WERI-Rb-1 (cell line): ENCODE measurements around the gene TRMT61A.
A peak's percentile ranks its signal among the peaks of the same experiment; 100 is the strongest.

Source experiments
- DNase-seq: peaks from one replicate; pipeline ENCODE4 v3.0.0-alpha.2; 2020
- H3K27ac ChIP-seq: fragments of 250-450 bp; sonication (Bioruptor Pico); 2 replicates; pipeline ENCODE4 v1.5.1; 2020; ENCODE audit warnings: mild to moderate bottlenecking, moderate library complexity
- H3K27me3 ChIP-seq: fragments of 250-450 bp; sonication (Bioruptor Pico); 2 replicates; pipeline ENCODE4 v1.5.1; 2021; ENCODE audit warnings: mild to moderate bottlenecking, low read depth, moderate library complexity; ENCODE audit not compliant: insufficient read depth, severe bottlenecking
- H3K36me3 ChIP-seq: fragments of 250-450 bp; sonication (Bioruptor Pico); 2 replicates; pipeline ENCODE4 v1.5.1; 2020; ENCODE audit warnings: mild to moderate bottlenecking, moderate library complexity
- H3K4me3 ChIP-seq: 2 replicates; pipeline ENCODE4 v1.5.1; 2011; ENCODE audit warnings: low read depth, mild to moderate bottlenecking, control low read depth, low read length
- H3K9me3 ChIP-seq: fragments of 250-450 bp; sonication (Bioruptor Pico); 2 replicates; pipeline ENCODE4 v1.5.1; 2021; ENCODE audit warnings: mild to moderate bottlenecking, moderate library complexity; ENCODE audit not compliant: severe bottlenecking
- TF ChIP-seq, protein P1 (sequence below): IDR thresholded peaks from 2 replicates; pipeline ENCODE4 v1.5.1; 2011; ENCODE audit warnings: low read depth, mild to moderate bottlenecking, control low read depth, inconsistent platforms, low read length

Gene TRMT61A

GRCh38 chr14:103543721-103544387 is 14.9 kb downstream of the TRMT61A start:
- Histone ChIP-seq H3K4me3 (no peak overlapping the region), H3K27ac (peak overlapping the region; percentile 77), H3K9me3 (no peaks in the 10 kb centered on the region), H3K36me3 (no peaks in the 10 kb centered on the region), H3K27me3 (no peaks in the 10 kb centered on the region)
- no peak for DNase-seq
- TF ChIP-seq, protein P1, sequence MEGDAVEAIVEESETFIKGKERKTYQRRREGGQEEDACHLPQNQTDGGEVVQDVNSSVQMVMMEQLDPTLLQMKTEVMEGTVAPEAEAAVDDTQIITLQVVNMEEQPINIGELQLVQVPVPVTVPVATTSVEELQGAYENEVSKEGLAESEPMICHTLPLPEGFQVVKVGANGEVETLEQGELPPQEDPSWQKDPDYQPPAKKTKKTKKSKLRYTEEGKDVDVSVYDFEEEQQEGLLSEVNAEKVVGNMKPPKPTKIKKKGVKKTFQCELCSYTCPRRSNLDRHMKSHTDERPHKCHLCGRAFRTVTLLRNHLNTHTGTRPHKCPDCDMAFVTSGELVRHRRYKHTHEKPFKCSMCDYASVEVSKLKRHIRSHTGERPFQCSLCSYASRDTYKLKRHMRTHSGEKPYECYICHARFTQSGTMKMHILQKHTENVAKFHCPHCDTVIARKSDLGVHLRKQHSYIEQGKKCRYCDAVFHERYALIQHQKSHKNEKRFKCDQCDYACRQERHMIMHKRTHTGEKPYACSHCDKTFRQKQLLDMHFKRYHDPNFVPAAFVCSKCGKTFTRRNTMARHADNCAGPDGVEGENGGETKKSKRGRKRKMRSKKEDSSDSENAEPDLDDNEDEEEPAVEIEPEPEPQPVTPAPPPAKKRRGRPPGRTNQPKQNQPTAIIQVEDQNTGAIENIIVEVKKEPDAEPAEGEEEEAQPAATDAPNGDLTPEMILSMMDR, result no peak

DNA sequence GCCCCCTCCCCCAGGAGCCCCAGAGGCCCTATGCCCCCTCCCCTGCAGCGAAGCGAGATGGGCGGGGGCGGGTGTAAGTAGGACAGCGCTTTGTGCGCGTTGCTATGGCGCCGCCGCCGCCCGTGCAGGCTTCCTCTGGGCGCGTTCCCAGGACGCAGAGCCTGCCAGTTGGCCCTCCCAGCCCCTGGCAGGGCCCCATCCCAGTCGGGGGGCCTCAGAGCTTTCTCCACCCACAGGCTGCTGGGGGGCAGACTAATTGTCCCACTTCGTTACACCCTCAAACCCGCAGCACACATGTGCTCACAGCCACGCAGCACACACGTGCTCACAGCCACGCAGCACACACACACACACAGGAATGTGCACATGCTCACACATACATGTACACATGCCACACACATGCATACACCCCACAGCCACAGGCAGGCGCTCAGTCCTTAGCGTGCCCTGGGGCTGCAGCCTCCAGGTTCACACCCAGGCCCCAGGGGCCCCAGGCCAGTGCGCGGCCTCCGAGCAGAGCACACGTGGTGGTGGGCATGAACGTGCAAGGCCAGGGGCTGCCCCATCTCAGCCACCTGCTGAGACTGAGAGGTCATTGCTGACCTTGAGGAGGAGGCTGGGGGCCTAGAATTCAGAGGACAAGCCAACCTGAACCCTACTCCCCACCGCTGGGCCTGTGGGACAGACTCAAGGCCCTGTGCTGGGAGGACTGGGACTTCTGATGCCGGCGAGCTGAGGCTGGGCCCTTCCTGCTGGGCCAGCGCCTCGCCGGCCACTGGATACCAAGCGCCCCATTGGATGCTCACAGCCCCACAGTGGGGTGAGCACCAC is 15.6 kb downstream of the TRMT61A start:
- H3K27me3 ChIP-seq, result no peaks in the 10 kb centered on the region
- no peak overlapping the region for H3K4me3 ChIP-seq
- peak overlapping the region; percentile 31 for H3K27ac ChIP-seq
- TF ChIP-seq, protein P1, result no peak
- DNase-seq, result no peak
- H3K9me3 ChIP-seq, result no peaks in the 10 kb centered on the region
- H3K36me3 ChIP-seq, result no peaks in the 10 kb centered on the region

DNA sequence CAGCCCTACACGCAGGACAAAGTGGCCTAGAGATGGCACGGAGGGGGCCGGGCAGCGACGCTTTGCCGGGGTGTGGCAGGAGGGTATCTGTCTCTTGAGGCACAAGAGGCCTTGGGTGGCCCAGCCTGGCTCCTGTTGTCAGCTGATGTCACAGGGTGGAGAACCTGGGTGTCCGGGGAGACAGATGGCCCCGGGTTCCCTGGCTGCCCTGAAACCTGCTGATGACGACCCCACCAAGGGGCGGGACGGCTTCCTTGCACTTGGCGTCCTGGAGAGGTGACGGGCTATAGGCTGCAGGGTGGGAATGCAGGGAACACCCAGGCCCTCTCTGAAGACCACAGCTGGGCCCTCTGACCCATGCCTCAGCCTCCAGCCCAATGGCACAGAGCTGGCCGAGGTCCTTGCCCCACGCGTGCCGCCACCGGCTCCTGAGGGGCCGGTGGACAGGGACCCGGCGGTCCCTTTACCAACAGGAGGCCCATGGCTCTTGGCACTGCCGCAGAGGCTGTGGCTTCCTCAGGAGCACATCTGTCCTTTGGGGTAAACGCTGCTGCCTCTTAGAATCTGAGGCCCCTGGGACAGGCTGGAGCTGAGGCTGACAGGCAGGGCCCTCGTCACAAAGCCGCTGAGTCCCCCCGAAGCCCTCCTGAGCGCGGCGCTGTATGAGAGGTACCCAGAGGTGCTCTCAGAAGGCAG is 16.4 kb downstream of the TRMT61A start:
- no peaks in the 10 kb centered on the region for H3K9me3 ChIP-seq
- TF ChIP-seq, protein P1, result no peak
- H3K36me3 ChIP-seq, result no peaks in the 10 kb centered on the region
- no peak overlapping the region for H3K4me3 ChIP-seq
- no peak overlapping the region for H3K27ac ChIP-seq
- H3K27me3 ChIP-seq, result no peaks in the 10 kb centered on the region
- DNase-seq, result no peak

GRCh38 chr14:103545915-103546651 is 17.1 kb downstream of the TRMT61A start:
- Histone ChIP-seq H3K4me3 (no peak overlapping the region), H3K27ac (no peak overlapping the region), H3K9me3 (no peaks in the 10 kb centered on the region), H3K36me3 (no peaks in the 10 kb centered on the region), H3K27me3 (no peaks in the 10 kb centered on the region)
- TF ChIP-seq, protein P1, result no peak
- DNase-seq, result no peak

DNA sequence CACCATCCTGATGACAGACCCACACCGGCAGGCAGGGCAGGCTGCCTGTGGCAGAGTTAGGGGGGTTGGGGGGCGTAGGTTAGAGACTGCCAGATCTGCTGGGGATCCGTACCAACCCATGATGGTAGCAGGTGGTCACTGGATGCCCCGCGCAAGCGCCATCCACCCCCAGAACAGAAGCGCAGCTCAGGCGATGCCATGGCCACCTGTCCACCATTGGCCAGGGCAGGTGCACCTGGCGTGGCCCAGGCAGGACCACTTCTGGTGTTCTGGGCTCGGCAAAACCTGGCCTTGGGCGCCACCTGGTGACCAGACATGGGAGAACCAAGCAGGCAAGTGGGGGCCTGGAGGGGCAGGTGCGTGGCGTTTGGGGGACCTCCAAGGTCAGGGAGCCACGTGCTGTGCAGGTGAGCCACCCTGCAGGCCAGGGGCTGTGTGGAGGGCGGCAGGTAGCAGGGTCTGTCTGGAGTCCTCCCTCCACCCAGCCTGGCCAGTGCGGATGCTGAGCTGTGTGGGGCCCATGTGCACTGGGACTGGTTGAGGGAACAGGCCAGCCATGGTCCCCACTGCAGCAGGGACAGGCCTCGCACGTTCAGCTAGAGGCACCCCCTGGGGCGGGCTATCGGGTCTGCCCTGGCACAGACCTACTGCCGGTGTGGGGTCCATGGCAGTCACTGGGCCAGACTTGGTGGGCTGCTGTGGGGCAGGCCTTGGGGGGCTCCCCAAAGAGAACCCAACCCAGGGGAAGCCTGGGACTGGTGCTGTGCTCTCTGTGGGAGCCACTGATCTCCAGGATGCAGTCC is 17.9 kb downstream of the TRMT61A start:
- no peaks in the 10 kb centered on the region for H3K9me3 ChIP-seq
- H3K27ac ChIP-seq, result no peak overlapping the region
- TF ChIP-seq, protein P1, result peak; percentile 89
- no peaks in the 10 kb centered on the region for H3K27me3 ChIP-seq
- no peaks in the 10 kb centered on the region for H3K36me3 ChIP-seq
- peak; percentile 83 for DNase-seq
- H3K4me3 ChIP-seq, result no peak overlapping the region
